GM03348 (cell line): ENCODE measurements around the gene KCTD5.

Experiments used
- DNase-seq: peaks from one replicate; pipeline ENCODE4 v3.0.0; 2012; ENCODE audit warnings: low spot score

The KCTD5 gene

DNA sequence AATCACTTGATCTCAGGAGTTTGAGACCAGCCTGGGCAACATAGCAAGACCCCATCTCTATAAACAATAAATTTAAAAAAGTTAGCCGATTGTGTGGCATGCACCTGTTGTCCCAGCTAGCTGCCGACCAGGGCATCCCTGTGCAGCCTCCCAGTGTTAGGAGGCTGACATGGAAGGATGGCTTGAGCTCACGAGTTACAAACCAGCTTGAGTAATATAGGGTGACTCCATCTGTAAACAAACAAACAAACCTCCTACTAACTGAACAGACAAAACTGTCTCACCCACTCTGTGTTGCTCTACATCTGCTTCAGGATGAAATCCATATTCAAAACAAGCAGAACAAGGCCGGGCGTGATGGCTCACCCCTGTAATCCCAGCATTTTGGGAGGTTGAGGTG is 44.6 kb downstream of the KCTD5 start:
- no peak for DNase-seq

DNA sequence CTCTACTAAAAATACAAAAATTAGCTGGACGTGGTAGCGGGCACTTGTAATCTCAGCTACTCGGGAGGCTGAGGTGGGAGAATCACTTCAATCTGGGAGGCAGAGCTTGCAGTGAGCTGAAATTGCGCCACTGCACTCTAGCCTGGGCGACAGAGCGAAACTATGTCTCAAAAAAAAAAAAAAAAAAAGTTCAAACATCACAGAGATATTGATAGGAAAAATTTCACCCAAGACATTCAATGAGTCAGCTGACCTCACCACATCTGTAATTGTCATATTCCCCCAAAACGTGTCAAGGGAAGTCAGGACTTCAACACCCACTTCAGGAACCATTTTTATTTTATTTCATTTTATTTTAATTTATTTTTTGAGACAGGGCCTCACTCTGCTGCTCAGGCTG is 45.7 kb downstream of the KCTD5 start:
- no peak for DNase-seq

DNA sequence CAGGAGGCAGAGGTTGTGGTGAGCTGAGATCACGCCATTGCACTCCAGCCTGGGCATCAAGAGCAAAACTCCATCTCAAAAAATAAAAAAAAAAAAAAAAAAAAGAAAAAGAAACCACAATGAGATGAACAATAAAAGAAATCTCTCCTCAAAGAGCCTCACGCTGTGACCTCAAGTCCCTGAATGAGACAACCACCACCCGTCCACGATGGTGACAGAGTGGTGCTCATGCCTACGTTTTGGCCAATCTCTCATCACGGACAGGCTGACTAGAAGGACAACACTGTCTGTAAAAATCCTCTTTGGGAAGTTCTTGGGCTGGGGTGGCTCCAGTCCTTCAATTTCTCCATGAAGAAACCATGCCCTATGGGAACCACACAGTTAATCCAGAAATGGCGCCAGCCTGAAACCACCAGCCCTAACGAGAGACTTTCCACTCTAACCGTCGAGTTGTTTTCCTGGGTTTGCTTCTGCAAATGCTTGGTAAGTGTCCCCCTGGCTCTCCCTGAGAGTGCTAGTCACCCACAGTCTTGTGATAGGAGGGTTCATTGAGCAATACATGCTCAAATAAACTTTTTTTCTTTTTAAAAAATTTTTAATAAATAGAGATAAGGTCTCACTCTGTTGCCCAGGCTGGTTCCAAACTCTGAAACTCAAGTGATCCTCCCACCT is 52.7 kb downstream of the KCTD5 start:
- DNase-seq, result no peak

- DNase-seq, result no peak
Observed at GRCh38 chr16:2736476-2737237, 54.3 kb downstream of the KCTD5 start.

DNA sequence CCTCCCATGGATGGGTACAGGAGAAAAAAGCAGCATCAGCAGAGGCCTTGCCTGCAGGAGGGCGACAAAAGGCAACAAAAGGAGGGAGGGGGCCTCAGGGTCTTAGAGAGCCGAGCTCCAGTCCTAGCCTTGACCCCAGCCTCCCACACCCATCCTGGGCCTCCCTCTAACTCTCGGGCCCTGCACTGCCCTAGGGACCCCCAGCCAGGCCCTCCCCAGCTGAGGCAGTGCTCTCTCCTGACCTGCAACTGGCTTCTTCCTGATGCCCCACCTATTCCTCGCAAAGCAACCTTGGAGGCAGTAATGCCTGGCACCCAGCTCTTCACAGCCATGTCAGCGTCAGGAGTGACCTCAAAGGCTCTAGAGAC is 54.9 kb downstream of the KCTD5 start:
- no peak for DNase-seq

DNA sequence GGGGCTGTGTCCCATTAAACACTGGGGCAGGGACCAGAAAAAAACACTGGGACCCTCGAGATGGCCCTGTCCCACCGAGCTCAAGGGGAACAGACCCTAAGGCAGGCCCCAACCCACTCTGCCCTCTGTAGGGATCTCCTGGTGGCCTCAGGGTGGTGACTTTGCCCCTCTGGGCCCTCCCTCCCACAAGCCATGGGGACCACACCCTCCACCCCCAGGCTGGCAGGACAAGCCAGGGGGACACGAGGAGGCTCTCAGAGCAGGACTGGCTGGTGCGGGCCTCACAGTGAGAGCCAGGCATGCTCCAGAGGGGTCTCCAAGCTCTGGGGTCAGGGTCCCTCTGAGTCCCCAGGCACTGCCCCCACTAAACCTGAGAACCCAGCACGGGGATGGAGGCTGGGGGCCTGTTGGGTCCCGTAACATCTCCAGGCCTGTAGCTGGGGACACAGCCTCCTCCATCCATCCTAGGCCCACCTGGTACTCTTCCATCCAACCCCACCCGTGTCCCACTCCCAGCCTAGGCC is 55.6 kb downstream of the KCTD5 start:
- DNase-seq, result no peak

DNA sequence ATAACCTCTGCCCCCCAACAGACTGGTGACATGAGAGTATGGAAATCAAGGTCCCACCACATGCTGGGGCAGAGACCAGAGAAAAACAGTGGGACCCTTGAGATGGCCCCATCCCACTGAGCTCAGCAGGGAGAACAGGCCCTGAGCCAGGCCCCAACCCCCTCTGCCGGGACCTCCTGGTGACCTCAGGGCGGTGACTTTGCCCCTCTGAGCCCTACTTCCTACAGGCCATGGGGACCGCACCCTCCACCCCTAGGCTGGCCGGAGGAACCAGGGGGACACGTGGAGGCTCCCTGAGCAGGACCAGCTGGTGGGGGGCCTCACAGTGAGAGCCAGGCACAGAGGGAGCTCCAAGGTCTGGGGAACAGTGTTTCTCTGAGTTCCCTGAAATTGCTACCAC is 56.3 kb downstream of the KCTD5 start:
- no peak for DNase-seq

- no peak for DNase-seq
Observed at GRCh38 chr16:2739625-2740430, 57.5 kb downstream of the KCTD5 start.

GRCh38 chr16:2740476-2740875 is 58.2 kb downstream of the KCTD5 start:
- no peak for DNase-seq

DNA sequence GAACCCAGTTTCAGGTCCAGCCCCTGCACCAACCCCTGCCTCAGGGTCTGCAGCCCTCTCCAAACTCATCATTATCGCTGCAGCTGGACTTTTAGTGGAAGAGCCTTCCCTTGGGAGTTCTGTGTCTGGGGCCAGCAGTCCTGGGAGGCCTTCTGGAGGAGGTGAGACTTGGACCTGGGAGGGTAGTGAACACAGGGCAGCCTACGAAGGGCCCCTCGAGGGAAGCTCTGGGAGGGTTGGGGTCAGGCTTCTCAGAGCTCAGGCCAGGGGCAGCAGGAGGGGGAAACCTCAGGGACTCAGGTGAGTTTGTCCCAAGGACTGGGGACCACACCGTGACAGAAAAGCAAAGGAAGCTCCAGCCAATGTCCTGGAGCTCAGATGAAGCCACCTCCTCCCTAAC is 58.8 kb downstream of the KCTD5 start:
- no peak for DNase-seq

DNA sequence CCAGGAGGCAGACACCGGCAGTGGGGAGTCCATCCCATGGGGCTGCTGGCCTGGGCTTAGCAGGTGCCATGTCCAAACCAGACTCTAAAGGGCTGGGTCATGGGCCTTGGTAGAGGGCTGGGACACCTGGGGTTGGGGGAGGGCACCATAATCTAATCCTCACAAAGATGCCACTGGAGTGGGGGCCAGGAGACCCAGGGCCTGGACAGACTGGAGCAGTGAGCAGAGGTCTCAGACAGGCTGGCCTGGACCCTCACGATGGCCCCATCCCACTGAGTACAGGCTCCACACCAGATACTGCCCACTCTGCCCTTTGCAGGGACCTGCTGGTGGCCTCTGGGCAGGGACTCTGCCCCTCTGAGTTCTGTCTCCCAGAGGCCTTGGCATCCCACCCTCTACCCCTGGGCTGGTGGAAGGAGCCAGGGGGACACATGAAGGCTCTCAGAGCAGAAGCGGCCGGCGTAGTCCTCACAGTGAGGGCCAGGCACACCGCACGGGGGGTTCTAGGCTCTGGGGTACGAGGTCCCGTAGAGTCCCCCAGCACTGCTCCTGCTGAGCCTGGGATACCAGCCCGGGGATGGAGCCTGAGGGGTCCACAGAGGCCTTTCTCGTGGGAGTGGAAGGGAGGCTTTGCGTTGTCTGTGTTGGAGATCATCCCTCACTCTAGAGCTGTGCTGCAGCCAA is 60.1 kb downstream of the KCTD5 start:
- no peak for DNase-seq

GRCh38 chr16:2743007-2743810 is 60.9 kb downstream of the KCTD5 start:
- DNase-seq, result no peak

DNA sequence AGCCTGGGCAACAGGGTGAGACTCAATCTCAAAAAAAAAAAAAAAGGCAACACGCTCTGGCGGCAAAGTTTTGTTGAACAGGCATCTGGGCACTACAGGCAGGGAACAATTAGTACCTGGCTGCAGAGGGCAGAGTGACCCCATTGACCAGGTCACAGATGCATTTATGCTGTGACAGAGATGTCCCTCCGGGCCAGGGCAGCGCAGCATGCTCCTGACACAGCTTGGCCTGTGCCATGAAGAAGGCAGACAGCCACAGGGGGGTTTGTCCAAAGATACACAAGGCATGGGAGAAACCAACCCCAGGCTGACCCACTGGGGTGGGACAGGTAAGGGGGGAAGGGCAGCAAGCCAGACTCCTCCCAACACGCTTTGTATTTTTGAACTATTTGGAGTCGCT is 62.4 kb downstream of the KCTD5 start:
- no peak for DNase-seq

DNA sequence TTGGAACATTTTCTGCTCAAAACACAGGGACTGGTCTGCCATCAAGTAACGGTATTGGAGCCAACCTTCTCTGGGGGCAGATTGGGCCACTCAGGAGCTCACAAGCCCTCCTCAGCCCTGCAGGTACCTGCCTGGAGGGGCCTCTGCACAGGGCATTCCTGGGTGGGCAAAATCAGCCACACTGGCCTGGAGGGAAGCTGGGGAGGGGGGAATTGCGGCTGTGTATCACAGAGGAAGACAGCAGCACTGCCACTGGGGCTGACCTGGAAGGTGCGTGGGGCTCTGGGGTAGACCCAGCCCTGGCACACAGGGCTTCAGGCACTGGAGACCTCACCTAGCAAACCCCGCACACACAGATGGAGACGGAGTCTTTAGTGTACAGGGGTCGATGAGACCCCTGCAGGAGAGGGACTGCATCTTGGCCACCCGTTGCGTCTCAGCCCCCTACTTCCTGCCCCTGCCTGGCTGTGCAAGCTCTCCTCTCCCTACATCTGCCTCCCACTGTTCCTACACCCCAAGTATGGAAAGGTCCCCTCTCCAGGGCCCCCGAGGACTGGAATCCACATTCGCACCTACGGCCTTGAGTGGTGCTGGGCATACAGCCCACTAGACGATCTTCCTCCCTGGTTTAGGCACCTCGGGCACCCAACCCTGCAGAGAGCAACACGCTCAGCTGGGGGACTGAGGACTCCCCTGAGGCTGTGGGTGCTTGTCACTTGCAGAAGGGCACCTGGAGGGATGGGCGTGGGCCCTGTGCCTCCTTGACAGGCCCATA is 63.0 kb downstream of the KCTD5 start:
- no peak for DNase-seq

- no peak for DNase-seq
Observed at GRCh38 chr16:2745961-2746360, 63.6 kb downstream of the KCTD5 start.

- DNase-seq, result no peak
Observed at GRCh38 chr16:2748757-2749455, 66.6 kb downstream of the KCTD5 start.

GRCh38 chr16:2749476-2749875 is 67.2 kb downstream of the KCTD5 start:
- DNase-seq, result no peak

- no peak for DNase-seq
Observed at GRCh38 chr16:2749936-2750335, 67.6 kb downstream of the KCTD5 start.

GRCh38 chr16:2751577-2752034 is 69.3 kb downstream of the KCTD5 start:
- no peak for DNase-seq
